ENCODE data around the gene ERF. TPM values are rescaled to one million over a fixed set of nuclear protein-coding genes. Genes with fewer than 3 reads are reported as not detected.

The ERF gene
- total and polyA plus RNA-seq, 2 of the 8 experiments (the other 6 are each of a cell fraction or from before 2014, with no cell fraction given): 43.7 to 62.7 TPM

GRCh38 chr19:42224940-42225717 lies 29.8 kb downstream of the ERF start (continued):
- no peak for TF ChIP-seq CTCF (IDR thresholded peaks at IDR 0.05; ENCODE audit: control extremely low read depth in 1 of 3, insufficient read depth in 1 of 3, low read depth in 1 of 3, low read length in 3 of 3)
